Activated naive CD8-positive, alpha-beta T cell treated with anti-CD3 and anti-CD28 coated beads for 36 hours (primary cell): ENCODE results near the gene MAP1LC3B. TPM values are rescaled to one million over a fixed set of nuclear protein-coding genes. Genes with fewer than 3 reads are reported as not detected.
A peak's percentile ranks its signal among the peaks of the same experiment; 100 is the strongest.
"Not testable (repeated sequence)": the region's sequence is repeated elsewhere in the genome, so short reads cannot be mapped to it uniquely, and the experiment has no call there.

ENCODE experiments used
- DNase-seq: peaks from one replicate; pipeline ENCODE4 v3.0.0; 2021
- H3K27ac Mint-ChIP-seq: one replicate; pipeline ENCODE4 v1.8.0; 2022; ENCODE audit warnings: mild to moderate bottlenecking, moderate library complexity, mixed read lengths
- H3K27me3 Mint-ChIP-seq: one replicate; pipeline ENCODE4 v1.8.0; 2022; ENCODE audit warnings: mild to moderate bottlenecking, mixed read lengths
- H3K36me3 Mint-ChIP-seq: one replicate; pipeline ENCODE4 v1.8.0; 2021; ENCODE audit warnings: mild to moderate bottlenecking, mixed read lengths
- H3K4me1 Mint-ChIP-seq: one replicate; pipeline ENCODE4 v1.8.0; 2021; ENCODE audit warnings: mixed read lengths
- H3K4me3 Mint-ChIP-seq: one replicate; pipeline ENCODE4 v1.8.0; 2022; ENCODE audit warnings: mild to moderate bottlenecking, moderate library complexity, mixed read lengths
- H3K9me3 Mint-ChIP-seq: one replicate; pipeline ENCODE4 v1.8.0; 2022; ENCODE audit warnings: mixed read lengths
- total RNA-seq, 2 experiments: library from RNA; stranded (reverse); gene quantifications; one replicate each; pipeline ENCODE4 v1.2.3, GENCODE V29; 2021

The MAP1LC3B gene
- total RNA-seq, 2 experiments from 2014 or later = 55.6 to 57.0 TPM

- peaks cover 3% of the 10 kb centered on the region for H3K36me3 Mint-ChIP-seq
- no peaks in the 10 kb centered on the region for H3K27me3 Mint-ChIP-seq
- no peak for DNase-seq
- H3K4me1 Mint-ChIP-seq = peaks cover 3% of the 10 kb centered on the region
- H3K9me3 Mint-ChIP-seq = no peaks in the 10 kb centered on the region
- H3K4me3 Mint-ChIP-seq = no peak overlapping the region
- no peak overlapping the region for H3K27ac Mint-ChIP-seq
Observed at GRCh38 chr16:87352818-87353217, 39.3 kb upstream of the MAP1LC3B start.

DNA sequence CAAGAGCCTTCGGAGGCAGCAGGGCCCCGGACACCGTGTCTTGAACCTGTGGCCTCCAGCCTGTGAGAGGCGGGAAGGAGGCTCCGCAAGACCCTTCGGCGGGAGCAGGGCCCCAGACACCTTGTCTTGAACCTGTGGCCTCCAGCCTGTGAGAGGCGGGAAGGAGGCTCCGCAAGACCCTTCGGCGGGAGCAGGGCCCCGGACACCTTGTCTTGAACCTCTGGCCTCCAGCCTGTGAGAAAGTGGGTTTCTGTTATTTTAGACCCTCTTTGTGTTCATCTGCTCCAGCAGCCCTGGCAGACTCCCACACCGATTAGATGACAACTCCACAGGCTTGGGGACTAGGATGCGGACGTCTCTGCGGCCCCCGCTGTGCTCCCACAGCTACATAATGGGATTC is 38.5 kb upstream of the MAP1LC3B start:
- peaks cover 3% of the 10 kb centered on the region for H3K4me1 Mint-ChIP-seq
- H3K27me3 Mint-ChIP-seq = no peaks in the 10 kb centered on the region
- no peak overlapping the region for H3K4me3 Mint-ChIP-seq
- H3K9me3 Mint-ChIP-seq = no peaks in the 10 kb centered on the region
- peaks cover 4% of the 10 kb centered on the region for H3K36me3 Mint-ChIP-seq
- DNase-seq = no peak
- H3K27ac Mint-ChIP-seq = no peak overlapping the region

DNA sequence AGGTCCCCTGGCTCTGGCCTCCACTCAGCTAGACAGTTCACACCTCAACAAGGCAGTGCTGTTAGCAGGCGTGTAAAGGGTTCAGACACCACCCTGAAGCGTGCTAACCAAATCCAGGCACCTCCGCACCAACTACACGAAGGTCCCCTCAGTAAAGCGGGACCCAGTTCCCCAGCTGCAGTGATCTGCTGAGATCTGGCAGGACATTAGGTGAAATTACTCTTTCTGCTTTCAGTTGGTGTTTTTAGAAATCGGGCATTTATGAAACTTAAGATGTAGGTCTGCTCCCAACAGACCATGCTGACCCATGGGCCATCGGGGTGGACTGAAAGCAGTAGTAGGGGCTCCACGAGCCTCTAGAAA is 35.7 kb upstream of the MAP1LC3B start:
- no peak for DNase-seq
- Mint-ChIP-seq H3K27me3 (no peaks in the 10 kb centered on the region), H3K4me3 (no peak overlapping the region), H3K4me1 (peaks cover 5% of the 10 kb centered on the region), H3K9me3 (no peaks in the 10 kb centered on the region), H3K27ac (no peak overlapping the region), H3K36me3 (peaks cover 8% of the 10 kb centered on the region)

- H3K27me3 Mint-ChIP-seq = no peaks in the 10 kb centered on the region
- no peak overlapping the region for H3K4me3 Mint-ChIP-seq
- H3K9me3 Mint-ChIP-seq = no peaks in the 10 kb centered on the region
- no peak for DNase-seq
- H3K27ac Mint-ChIP-seq = no peak overlapping the region
- H3K36me3 Mint-ChIP-seq = peaks cover 8% of the 10 kb centered on the region
- H3K4me1 Mint-ChIP-seq = peaks cover 5% of the 10 kb centered on the region
Observed at GRCh38 chr16:87358250-87358649, 33.9 kb upstream of the MAP1LC3B start.

- DNase-seq = no peak
- H3K4me1 Mint-ChIP-seq = peaks cover 9% of the 10 kb centered on the region
- no peak overlapping the region for H3K27ac Mint-ChIP-seq
- H3K9me3 Mint-ChIP-seq = no peaks in the 10 kb centered on the region
- H3K36me3 Mint-ChIP-seq = peaks cover 11% of the 10 kb centered on the region
- H3K4me3 Mint-ChIP-seq = no peak overlapping the region
- H3K27me3 Mint-ChIP-seq = no peaks in the 10 kb centered on the region
Observed at GRCh38 chr16:87358696-87359095, 33.4 kb upstream of the MAP1LC3B start.

DNA sequence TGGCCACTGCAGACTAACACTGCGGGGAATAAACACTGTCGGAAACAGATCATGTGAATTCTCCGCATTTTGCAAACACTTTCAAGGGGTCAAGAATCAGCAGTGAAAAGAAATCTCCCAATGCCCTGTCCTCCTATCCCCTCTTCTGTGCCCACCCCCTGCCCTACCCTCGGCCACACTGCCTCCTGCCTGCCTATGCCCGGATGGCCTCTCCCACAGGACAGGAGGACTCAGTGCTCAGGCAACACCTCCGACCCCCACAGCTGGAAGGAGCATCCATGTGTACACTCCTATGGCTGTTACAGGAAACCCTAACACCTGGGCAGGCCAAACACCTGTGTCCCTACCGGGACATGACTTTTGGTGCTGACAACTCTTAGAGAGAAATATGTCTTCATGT is 33.0 kb upstream of the MAP1LC3B start:
- Mint-ChIP-seq H3K4me3 (no peak overlapping the region), H3K27ac (no peak overlapping the region), H3K4me1 (peaks cover 10% of the 10 kb centered on the region), H3K9me3 (no peaks in the 10 kb centered on the region), H3K36me3 (peaks cover 11% of the 10 kb centered on the region), H3K27me3 (no peaks in the 10 kb centered on the region)
- no peak for DNase-seq

GRCh38 chr16:87360862-87361610 is 31.1 kb upstream of the MAP1LC3B start:
- Mint-ChIP-seq H3K27me3 (no peaks in the 10 kb centered on the region), H3K4me1 (peaks cover 21% of the 10 kb centered on the region), H3K36me3 (peaks cover 11% of the 10 kb centered on the region), H3K27ac (no peak overlapping the region), H3K9me3 (no peaks in the 10 kb centered on the region), H3K4me3 (no peak overlapping the region)
- no peak for DNase-seq

DNA sequence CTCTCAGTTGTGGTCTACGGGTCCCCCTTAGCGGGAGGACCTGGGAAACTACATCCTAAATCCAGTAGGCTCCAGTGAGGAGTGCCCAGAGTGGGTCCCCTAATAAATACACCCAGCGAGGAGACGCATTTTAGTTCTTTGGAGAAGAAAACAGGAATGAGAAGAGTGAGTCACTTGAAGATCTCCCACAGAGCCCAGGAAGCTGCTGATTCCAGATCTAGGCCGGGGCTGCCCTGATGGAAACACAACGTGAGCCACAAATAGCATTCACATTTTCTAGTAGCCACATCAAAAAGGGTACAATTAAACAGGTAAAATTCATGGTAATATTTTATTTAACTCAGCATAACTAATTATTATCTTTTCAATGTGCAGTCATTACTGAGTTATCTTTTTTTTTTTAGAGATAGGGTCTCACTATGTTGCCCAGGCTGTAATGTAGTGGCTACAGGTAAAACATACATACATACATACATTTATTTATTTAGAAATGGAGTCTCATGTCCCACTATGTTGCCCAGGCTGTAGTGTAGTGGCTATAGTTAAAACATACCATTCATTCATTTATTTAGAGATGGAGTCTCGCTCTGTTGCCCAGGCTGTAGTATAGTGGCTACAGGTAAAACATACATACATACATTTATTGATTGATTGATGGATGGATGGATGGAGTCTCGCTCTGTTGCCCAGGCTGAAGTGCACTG is 30.1 kb upstream of the MAP1LC3B start:
- DNase-seq = no peak
- Mint-ChIP-seq H3K9me3 (no peaks in the 10 kb centered on the region), H3K36me3 (peaks cover 15% of the 10 kb centered on the region), H3K4me3 (no peak overlapping the region), H3K27ac (no peak overlapping the region), H3K27me3 (no peaks in the 10 kb centered on the region), H3K4me1 (peaks cover 22% of the 10 kb centered on the region)

DNA sequence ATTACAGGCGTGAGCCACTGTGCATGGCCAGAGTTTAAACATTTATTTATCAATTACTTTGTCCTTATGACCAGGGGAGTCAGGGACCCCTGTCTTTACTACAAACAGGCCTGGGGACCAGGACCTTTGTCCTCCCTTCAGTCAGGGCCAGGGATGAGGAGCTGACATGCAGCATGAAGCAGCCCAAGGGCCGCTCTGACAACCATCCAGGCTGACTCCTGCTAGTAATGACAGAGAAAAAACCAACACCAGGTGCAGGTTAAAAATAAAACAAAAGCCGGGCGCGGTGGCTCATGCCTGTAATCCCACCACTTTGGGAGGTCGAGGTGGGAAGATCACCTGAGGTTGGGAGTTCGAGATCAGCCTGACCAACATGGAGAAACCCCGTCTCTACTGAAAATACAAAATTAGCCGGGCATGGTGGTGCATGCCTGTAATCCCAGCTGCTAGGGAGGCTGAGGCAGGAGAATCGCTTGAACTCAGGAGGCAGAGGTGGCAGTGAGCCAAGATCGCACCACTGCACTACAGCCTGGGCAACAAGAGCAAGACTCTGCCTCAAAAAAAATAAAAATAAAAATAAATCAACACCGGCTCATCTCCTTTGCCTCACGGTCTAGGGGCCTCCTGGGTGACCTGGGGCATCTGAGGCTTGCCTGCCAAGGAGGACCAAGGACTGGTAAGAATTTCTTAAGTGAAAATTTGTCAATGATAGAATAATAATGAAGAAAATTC is 29.1 kb upstream of the MAP1LC3B start:
- peaks cover 30% of the 10 kb centered on the region for H3K4me1 Mint-ChIP-seq
- not testable (repeated sequence) for H3K9me3 Mint-ChIP-seq, H3K4me3 Mint-ChIP-seq, H3K27me3 Mint-ChIP-seq, H3K27ac Mint-ChIP-seq, DNase-seq
- H3K36me3 Mint-ChIP-seq = peaks cover 19% of the 10 kb centered on the region

- H3K9me3 Mint-ChIP-seq = no peaks in the 10 kb centered on the region
- H3K36me3 Mint-ChIP-seq = peaks cover 17% of the 10 kb centered on the region
- H3K27ac Mint-ChIP-seq = peak overlapping the region; percentile 16
- no peak overlapping the region for H3K4me3 Mint-ChIP-seq
- H3K27me3 Mint-ChIP-seq = no peaks in the 10 kb centered on the region
- H3K4me1 Mint-ChIP-seq = peaks cover 39% of the 10 kb centered on the region
- no peak for DNase-seq
Observed at GRCh38 chr16:87363771-87364455, 28.2 kb upstream of the MAP1LC3B start.

DNA sequence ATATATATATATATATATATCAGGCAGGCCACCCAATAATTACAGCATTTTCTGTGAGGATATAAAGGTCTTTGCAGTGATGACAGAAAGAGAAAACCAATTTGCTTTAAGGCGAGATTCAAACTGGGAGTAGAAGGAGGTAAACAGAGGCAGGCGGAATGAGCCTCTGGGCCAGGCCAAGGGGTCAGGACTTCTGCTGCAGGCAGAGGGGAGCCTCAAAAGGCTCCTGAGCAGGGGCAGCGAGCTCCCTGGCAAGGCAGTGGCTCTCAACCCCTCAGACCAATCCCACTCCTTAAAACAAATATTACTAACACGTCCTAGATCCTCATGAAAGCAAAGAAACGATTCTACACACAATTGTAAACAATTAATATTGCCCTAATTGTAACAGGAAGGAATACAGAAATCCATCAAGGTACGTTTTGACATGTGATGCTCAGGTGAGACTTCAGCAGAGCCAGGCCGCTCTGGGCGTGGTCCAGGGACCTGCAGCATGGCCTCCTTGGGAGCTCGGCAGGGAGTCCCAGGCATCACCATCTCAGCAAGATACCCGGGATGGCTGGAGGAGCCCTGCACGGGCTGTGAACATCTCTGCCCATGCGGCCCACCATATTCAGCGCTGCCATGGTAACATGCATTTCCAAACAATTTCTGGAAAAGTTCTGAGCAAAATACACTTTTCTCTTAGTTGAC is 27.0 kb upstream of the MAP1LC3B start:
- no peaks in the 10 kb centered on the region for H3K27me3 Mint-ChIP-seq
- H3K4me3 Mint-ChIP-seq = no peak overlapping the region
- DNase-seq = no peak
- H3K4me1 Mint-ChIP-seq = peaks cover 44% of the 10 kb centered on the region
- no peak overlapping the region for H3K27ac Mint-ChIP-seq
- H3K36me3 Mint-ChIP-seq = peaks cover 14% of the 10 kb centered on the region
- no peaks in the 10 kb centered on the region for H3K9me3 Mint-ChIP-seq

GRCh38 chr16:87366288-87366687 is 25.8 kb upstream of the MAP1LC3B start:
- no peak overlapping the region for H3K27ac Mint-ChIP-seq
- H3K36me3 Mint-ChIP-seq = peaks cover 12% of the 10 kb centered on the region
- no peaks in the 10 kb centered on the region for H3K9me3 Mint-ChIP-seq
- DNase-seq = no peak
- H3K27me3 Mint-ChIP-seq = no peaks in the 10 kb centered on the region
- H3K4me1 Mint-ChIP-seq = peaks cover 44% of the 10 kb centered on the region
- H3K4me3 Mint-ChIP-seq = no peak overlapping the region

- no peak for DNase-seq
- H3K27ac Mint-ChIP-seq = no peak overlapping the region
- H3K27me3 Mint-ChIP-seq = no peaks in the 10 kb centered on the region
- H3K4me1 Mint-ChIP-seq = peaks cover 50% of the 10 kb centered on the region
- H3K36me3 Mint-ChIP-seq = peaks cover 12% of the 10 kb centered on the region
- H3K4me3 Mint-ChIP-seq = no peak overlapping the region
- H3K9me3 Mint-ChIP-seq = no peaks in the 10 kb centered on the region
Observed at GRCh38 chr16:87366930-87367329, 25.2 kb upstream of the MAP1LC3B start.

DNA sequence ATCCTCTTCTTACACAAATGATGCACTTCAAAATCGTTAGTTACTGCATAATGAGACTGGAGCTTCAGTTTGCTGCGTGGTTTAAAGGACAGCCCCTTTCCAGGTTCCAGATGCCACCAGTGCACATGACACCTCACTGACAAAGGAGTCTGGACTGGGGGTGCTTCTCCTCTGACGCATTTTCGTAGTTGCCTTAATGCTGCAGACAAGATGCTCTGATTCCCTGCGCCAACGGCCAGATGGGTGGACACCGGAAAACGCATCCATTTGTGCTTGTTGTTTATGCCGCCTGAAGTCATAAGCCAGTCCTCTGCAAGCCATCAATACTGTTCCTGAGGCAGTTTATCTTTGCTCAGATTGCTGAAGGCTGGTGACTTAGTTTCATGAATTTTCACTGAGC is 24.6 kb upstream of the MAP1LC3B start:
- H3K9me3 Mint-ChIP-seq = no peaks in the 10 kb centered on the region
- peaks cover 56% of the 10 kb centered on the region for H3K4me1 Mint-ChIP-seq
- no peaks in the 10 kb centered on the region for H3K27me3 Mint-ChIP-seq
- no peak overlapping the region for H3K4me3 Mint-ChIP-seq
- peaks cover 12% of the 10 kb centered on the region for H3K36me3 Mint-ChIP-seq
- H3K27ac Mint-ChIP-seq = peak overlapping the region; percentile 74
- no peak for DNase-seq
